Measurements from ENCODE around the gene RNU6-9.

Gene RNU6-9

GRCh38 chr19:870963-871401 is 22.3 kb upstream of the RNU6-9 start:
- H3K27ac ChIP-seq: no peak overlapping the region
- no peak for TF ChIP-seq CTCF (conservative IDR thresholded peaks at IDR 0.05)

- no peak for TF ChIP-seq CTCF (conservative IDR thresholded peaks at IDR 0.05)
- no peak overlapping the region for H3K27ac ChIP-seq
Measured at GRCh38 chr19:871446-872265, 21.6 kb upstream of the RNU6-9 start.

GRCh38 chr19:872266-872951 is 20.9 kb upstream of the RNU6-9 start:
- H3K27ac ChIP-seq: no peak overlapping the region
- TF ChIP-seq CTCF (conservative IDR thresholded peaks at IDR 0.05): no peak

GRCh38 chr19:873084-873483 is 20.2 kb upstream of the RNU6-9 start:
- no peak overlapping the region for H3K27ac ChIP-seq
- TF ChIP-seq CTCF (conservative IDR thresholded peaks at IDR 0.05): no peak

- no peak overlapping the region for H3K27ac ChIP-seq
- no peak for TF ChIP-seq CTCF (conservative IDR thresholded peaks at IDR 0.05)
Measured at GRCh38 chr19:873561-874041, 19.7 kb upstream of the RNU6-9 start.

- no peak overlapping the region for H3K27ac ChIP-seq
- no peak for TF ChIP-seq CTCF (conservative IDR thresholded peaks at IDR 0.05)
Measured at GRCh38 chr19:875265-875879, 17.9 kb upstream of the RNU6-9 start.

GRCh38 chr19:876089-876488 is 17.2 kb upstream of the RNU6-9 start:
- no peak for TF ChIP-seq CTCF (conservative IDR thresholded peaks at IDR 0.05)
- no peak overlapping the region for H3K27ac ChIP-seq

All from VCaP (cell line).